SU-DHL-6 (cell line): Measurements from ENCODE around the gene NKX6-1.

Source experiments
- H2AFZ ChIP-seq: fragments of 200-600 bp; sonication (generic); 2 replicates; pipeline ENCODE4 v1.6.1; 2014; ENCODE audit warnings: low read depth, mild to moderate bottlenecking, moderate library complexity, mixed read lengths, antibody characterized with exemption, low read length; ENCODE audit not compliant: severe bottlenecking
- H3F3A ChIP-seq: fragments of 200-600 bp; shearing (Covaris generic); 2 replicates; pipeline ENCODE4 v1.6.0; 2016; ENCODE audit warnings: antibody characterized with exemption, mild to moderate bottlenecking; ENCODE audit not compliant: insufficient read depth
- H3K27ac ChIP-seq: fragments of 200-600 bp; sonication (generic); 2 replicates; pipeline ENCODE4 v1.5.1; 2016; ENCODE audit warnings: low read depth, mild to moderate bottlenecking, low read length, moderate library complexity, mixed read lengths
- H3K27me3 ChIP-seq: fragments of 200-600 bp; sonication (generic), shearing (Covaris generic); 2 replicates; pipeline ENCODE4 v1.6.0; 2014; ENCODE audit warnings: mild to moderate bottlenecking, low read length
- H3K36me3 ChIP-seq: fragments of 200-600 bp; sonication (generic); 2 replicates; pipeline ENCODE4 v1.6.1; 2014; ENCODE audit warnings: mild to moderate bottlenecking, low read length, mixed read lengths
- H3K4me2 ChIP-seq: fragments of 300-600, 200-600 bp; shearing (Covaris generic), sonication (generic); 2 replicates; pipeline ENCODE4 v1.6.0; 2014; ENCODE audit warnings: low read length, low read depth, mild to moderate bottlenecking; ENCODE audit not compliant: poor library complexity, severe bottlenecking
- H3K4me3 ChIP-seq: fragments of 200-600 bp; sonication (generic); 2 replicates; pipeline ENCODE4 v1.5.1; 2014; ENCODE audit warnings: antibody characterized with exemption, low read length, mild to moderate bottlenecking, mixed read lengths; ENCODE audit not compliant: insufficient read depth, poor library complexity, severe bottlenecking
- H3K79me2 ChIP-seq: fragments of 200-600 bp; sonication (generic); 2 replicates; pipeline ENCODE4 v1.6.1; 2014; ENCODE audit warnings: mild to moderate bottlenecking, low read length, moderate library complexity; ENCODE audit not compliant: insufficient read depth
- H3K9ac ChIP-seq: fragments of 200-600 bp; sonication (generic); 2 replicates; pipeline ENCODE4 v1.7.0; 2014; ENCODE audit warnings: mild to moderate bottlenecking, low read length
- H3K9me2 ChIP-seq: fragments of 200-600 bp; sonication (generic); replicated peaks from 2 replicates; pipeline ENCODE4 v1.6.1; 2014; ENCODE audit warnings: low read length; ENCODE audit not compliant: insufficient read depth
- H3K9me3 ChIP-seq: fragments of 200-600 bp; sonication (generic); 2 replicates; pipeline ENCODE4 v1.6.1; 2014; ENCODE audit warnings: low read length, mixed read lengths; ENCODE audit not compliant: insufficient read depth
- H4K20me1 ChIP-seq: fragments of 200-600 bp; sonication (generic); 2 replicates; pipeline ENCODE4 v1.6.1; 2014; ENCODE audit warnings: low read depth, mild to moderate bottlenecking, antibody characterized with exemption, low read length, moderate library complexity, mixed read lengths
- CTCF ChIP-seq: fragments of 200-600 bp; sonication (generic); IDR thresholded peaks from one replicate; pipeline ENCODE4 v1.5.1; 2017; ENCODE audit warnings: antibody characterized with exemption, mild to moderate bottlenecking, low read length, moderate library complexity; ENCODE audit not compliant: insufficient read depth, poor library complexity, severe bottlenecking
- EZH2phosphoT487 ChIP-seq: fragments of 200-600 bp; sonication (generic), shearing (Covaris generic); conservative IDR thresholded peaks from 2 replicates; pipeline ENCODE4 v1.6.1; 2018; ENCODE audit warnings: mild to moderate bottlenecking, antibody characterized with exemption, low read length, moderate library complexity, mixed read lengths

The NKX6-1 gene

GRCh38 chr4:84497504-84498202, 1.4 kb downstream of the NKX6-1 start:
- H3K4me3 ChIP-seq, result no peak overlapping the region
- H3K27me3 ChIP-seq, result no peaks in the 10 kb centered on the region
- no peaks in the 10 kb centered on the region for H3K9me2 ChIP-seq
- H3K27ac ChIP-seq, result no peak overlapping the region
- no peak overlapping the region for H3K4me2 ChIP-seq
- no peaks in the 10 kb centered on the region for H3K9me3 ChIP-seq
- H3K9ac ChIP-seq, result no peak overlapping the region
- no peaks in the 10 kb centered on the region for H3F3A ChIP-seq
- H3K36me3 ChIP-seq, result no peaks in the 10 kb centered on the region
- TF ChIP-seq EZH2phosphoT487 (no peak), CTCF (no peak)
- H4K20me1 ChIP-seq, result no peaks in the 10 kb centered on the region
- H3K79me2 ChIP-seq, result no peaks in the 10 kb centered on the region
- no peak overlapping the region for H2AFZ ChIP-seq

DNA sequence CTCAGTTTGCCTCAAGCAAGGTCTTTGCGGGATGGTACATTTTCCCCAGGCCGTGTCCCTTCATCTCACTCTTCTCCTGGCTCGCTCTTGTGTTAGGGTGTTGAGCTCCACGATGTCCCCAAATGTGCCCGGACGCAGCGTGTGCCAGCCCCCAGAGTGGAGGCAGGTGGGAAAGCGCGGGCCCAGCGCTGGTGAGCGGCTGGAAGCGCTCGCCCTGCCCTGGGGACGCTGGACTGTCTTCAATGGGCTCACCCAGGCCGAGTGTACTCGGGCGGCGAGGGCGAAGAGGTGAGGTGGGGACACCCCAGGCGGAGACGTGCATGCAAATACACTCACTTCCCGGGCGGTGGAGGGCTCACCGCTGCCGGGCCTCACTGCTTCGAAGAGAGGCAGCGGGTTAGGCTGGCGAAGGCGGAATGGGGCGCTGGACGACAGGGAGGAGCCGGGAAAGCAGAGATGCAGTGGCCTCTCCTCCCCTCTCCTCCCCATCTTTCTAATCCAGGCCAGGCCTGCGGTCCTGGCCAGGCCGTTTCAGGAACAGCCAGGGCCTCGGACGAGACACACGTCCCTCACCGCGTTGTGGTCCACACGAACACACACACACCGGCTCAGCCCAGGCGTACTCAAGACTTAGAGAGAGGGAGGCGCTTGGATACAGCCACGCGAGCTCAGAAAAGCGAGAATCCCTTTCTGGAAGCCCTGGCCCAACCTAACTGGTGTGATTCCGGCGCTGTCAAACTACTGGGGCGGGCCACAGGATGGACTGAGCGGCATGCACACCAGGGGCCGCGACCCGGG, 2.2 kb downstream of the NKX6-1 start:
- no peaks in the 10 kb centered on the region for H3K9me2 ChIP-seq
- no peaks in the 10 kb centered on the region for H3K36me3 ChIP-seq
- no peak overlapping the region for H3K27ac ChIP-seq
- H3K27me3 ChIP-seq, result no peaks in the 10 kb centered on the region
- H3K79me2 ChIP-seq, result no peaks in the 10 kb centered on the region
- H4K20me1 ChIP-seq, result no peaks in the 10 kb centered on the region
- H2AFZ ChIP-seq, result no peak overlapping the region
- H3F3A ChIP-seq, result no peaks in the 10 kb centered on the region
- no peak for TF ChIP-seq CTCF
- TF ChIP-seq EZH2phosphoT487, result no peak
- no peak overlapping the region for H3K9ac ChIP-seq
- no peak overlapping the region for H3K4me2 ChIP-seq
- no peak overlapping the region for H3K4me3 ChIP-seq
- H3K9me3 ChIP-seq, result no peaks in the 10 kb centered on the region

- Histone ChIP-seq H3K9me3 (no peaks in the 10 kb centered on the region), H3K9ac (no peak overlapping the region), H3K4me2 (no peak overlapping the region), H3K27ac (no peak overlapping the region), H2AFZ (no peak overlapping the region), H3K9me2 (no peaks in the 10 kb centered on the region), H3K36me3 (no peaks in the 10 kb centered on the region), H3F3A (no peaks in the 10 kb centered on the region), H4K20me1 (no peaks in the 10 kb centered on the region), H3K79me2 (no peaks in the 10 kb centered on the region), H3K27me3 (no peaks in the 10 kb centered on the region), H3K4me3 (no peak overlapping the region)
- TF ChIP-seq EZH2phosphoT487, result no peak
- no peak for TF ChIP-seq CTCF
Observed at GRCh38 chr4:84496331-84496705, 2.8 kb downstream of the NKX6-1 start.
